GM21515 (cell line): ENCODE results near the gene SPOCK2.

Source experiments
- ATAC-seq: cut with Tn5 transposase; IDR thresholded peaks from one replicate; pipeline ENCODE4 v1.9.1; 2021; ENCODE audit not compliant: unreplicated experiment

SPOCK2 gene

DNA sequence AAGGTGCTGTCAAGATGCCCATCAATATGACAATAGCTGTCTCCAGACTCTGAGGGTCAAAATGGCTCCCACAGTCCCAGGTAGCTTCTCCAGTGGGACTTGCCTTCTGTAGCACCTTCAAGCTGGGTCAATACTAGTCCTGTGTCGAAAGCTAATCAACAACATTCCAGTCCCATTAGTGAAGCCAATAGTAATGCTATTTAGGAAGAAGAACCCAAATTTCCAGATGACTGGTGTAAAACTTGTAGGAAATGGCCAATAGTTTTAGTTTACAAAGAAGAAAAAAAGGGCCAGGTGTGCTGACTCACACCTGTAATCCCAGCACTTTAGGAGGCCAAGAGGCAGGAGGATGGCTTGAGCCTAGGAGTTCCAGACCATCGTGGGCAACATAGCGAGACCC is 2.0 kb upstream of the SPOCK2 start:
- no peak for ATAC-seq

GRCh38 chr10:72089618-72090017 is 1.3 kb upstream of the SPOCK2 start:
- ATAC-seq = no peak

DNA sequence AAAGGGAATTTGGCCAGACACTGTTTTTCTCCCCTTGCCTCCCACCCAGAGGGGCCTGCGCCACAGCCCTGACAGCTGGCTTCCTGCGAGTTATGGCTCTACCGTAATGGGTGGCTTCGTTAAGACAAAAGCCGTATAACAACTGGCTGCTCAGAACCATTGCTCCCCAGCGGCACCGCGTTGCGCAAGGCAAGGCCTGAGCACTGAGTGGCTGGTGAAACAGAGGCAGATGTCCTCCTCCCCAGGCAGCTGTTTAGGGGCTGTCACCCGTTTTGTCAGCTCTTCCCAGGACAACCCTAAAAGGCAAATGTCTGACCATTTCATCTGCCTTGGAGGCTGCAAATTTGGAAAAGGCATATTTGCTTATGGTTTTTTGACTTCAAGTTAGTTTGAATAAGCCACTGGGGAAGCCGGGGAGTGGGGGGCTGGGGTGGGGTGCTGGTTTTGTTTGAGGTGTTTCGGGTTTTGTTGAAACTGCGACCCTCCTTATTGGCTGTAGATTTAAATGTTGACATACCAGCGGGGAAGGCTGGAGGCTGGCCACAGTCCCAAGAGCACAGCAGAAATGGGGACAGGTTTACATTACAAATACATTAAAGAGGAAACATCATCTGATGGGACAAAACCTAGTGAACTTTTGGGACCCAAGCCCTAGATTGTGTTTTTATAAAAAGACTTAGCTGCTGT is 681 bp upstream of the SPOCK2 start:
- no peak for ATAC-seq

- no peak for ATAC-seq
These were observed 871 bp downstream of the SPOCK2 start for GRCh38 chr10:72087392-72087968.

GRCh38 chr10:72086466-72087391 is 1.6 kb downstream of the SPOCK2 start:
- ATAC-seq = no peak

GRCh38 chr10:72085864-72086465 is 2.4 kb downstream of the SPOCK2 start:
- ATAC-seq = no peak

- no peak for ATAC-seq
These were observed 3.2 kb downstream of the SPOCK2 start for GRCh38 chr10:72085166-72085565.

DNA sequence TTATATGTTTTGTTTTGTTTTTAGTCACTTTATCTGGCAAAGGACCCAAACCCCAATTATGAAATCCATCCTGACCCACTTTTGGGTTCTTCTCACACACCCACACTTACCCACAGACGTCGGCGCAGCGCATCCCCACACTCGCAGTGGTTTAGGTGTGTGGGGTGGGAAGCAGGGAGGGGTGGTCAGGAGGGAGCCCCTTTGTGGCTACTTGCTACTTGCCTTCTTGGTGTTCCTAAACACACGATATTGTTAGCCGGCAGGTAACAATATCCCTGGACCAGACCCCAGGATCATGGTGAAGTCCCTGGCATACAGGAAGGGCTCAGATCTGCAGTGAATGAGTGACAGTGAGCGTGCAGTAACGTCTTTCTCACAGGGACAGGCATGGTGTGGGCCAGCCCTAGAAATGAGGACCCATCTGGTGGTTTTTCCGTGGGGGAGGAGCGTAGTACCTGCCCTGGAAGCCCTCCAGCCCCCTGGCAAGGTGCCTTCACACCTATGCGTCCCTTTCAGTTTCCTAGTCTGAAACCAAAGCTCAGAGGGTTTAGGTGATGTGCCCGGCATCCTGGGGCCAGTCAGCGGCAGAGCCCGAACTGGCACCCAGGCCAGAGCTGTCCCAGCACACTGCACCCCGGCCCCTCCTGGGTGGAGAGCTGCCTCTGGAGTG is 4.4 kb downstream of the SPOCK2 start:
- ATAC-seq = no peak

DNA sequence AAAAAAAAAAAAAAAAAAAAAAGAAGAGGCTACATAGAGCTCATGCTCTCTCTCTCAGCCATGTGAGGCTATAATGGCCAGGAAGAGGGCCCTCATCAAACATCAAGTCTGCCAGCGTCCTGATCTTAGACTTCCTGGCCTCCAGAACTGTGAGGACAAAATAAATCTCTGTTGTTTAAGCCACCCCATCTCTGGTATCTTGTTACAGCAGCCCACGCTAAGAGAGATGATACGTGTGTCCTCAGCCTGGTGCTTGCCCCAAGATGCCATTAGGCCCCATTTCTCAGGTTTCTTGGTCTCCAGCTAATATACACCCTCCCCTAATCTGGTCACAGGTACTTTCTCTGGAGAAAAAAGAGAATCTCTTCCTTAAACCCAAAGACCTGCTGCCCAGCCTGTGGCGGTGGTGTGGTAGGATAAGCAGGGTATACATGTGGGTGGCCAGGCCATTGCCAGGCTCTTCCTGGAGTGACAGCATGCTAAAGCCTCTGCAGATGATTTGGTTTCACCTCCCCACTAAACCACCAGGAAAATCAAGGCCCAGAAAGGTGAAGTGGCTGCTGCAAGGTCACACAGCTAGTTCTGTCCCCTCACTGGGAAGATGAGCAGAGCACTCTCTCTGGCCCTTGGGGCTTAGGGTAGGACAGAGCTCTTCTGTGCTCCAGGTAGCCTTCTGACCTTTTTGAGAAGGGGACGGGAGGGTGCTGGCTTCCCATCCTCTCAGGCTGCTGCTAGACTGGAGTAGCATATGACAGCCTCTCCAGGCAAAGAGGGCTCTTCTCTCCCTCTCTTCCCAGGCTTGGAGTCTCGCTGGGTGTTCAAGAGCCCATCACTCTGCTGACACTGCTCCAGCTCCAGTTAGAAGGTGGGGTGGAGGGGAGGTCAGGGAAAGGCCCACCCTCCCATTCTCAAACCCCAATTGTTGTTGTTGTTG is 5.2 kb downstream of the SPOCK2 start:
- no peak for ATAC-seq

- no peak for ATAC-seq
These were observed 6.4 kb downstream of the SPOCK2 start for GRCh38 chr10:72081772-72082590.

DNA sequence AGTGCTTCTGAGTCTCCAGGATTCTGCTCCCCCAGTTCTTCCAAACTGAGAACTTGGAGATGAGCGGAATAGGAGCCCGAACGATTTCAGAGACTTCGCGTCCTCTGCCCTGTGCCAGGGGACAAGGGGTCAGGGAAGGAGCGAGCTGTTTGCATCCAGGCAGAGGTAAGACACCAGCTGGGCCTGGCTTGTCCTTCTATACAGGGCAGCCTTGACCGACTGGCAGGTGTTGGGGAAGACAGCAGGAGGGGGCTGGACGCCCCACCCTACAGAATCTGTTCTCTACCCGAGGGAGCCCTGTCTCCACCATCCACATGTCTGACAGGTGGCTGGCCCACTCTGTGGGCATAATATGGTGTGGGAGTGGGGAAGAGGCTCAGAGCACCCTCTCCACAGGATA is 7.1 kb downstream of the SPOCK2 start:
- no peak for ATAC-seq

DNA sequence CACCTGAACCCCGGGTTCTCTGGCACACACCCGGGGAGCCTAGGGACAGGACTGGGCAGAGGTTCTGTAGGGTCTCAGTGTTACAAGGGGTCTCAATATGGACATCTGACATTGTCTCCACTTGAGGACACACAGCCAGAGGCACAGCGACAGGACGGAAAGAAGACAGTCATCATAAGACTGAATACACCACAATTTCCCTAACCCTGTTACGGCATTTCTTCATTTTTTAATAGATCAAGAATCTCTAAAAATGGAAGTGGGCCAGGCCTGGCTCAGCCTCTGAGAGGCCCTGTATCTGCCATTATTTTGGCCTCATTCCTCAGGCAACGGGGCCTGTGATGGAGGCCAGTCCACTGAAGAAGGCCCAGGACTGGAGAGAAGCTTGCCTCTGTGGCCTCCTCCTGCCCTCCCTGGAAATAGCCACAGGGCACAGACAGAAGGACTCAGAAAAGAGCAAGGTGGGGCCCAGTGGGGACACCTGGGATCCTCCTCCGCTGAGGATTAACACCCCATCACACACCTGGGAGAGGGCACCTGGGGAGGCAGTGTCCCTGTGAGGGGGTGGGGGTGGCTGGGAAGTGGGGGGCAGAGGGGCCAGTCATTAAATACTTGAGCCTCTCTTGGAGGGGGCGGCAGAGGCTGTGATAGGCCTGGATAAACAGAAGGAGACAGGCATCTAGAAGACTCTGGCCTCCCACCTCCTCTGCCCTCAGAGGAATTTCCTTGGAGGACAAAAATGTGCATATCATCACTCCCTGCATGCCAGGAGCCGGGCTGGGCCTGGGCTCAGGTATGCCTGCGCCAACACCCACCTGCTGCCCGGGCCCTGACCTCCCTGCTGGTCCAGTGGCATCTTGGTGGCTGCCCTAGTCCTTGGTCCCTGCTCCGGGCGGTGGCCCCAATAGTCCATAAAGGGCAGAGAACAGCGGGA is 8.0 kb downstream of the SPOCK2 start:
- ATAC-seq = no peak

GRCh38 chr10:72079356-72079755 is 9.0 kb downstream of the SPOCK2 start:
- ATAC-seq = no peak

- no peak for ATAC-seq
These were observed 10.9 kb downstream of the SPOCK2 start for GRCh38 chr10:72077275-72077990.

DNA sequence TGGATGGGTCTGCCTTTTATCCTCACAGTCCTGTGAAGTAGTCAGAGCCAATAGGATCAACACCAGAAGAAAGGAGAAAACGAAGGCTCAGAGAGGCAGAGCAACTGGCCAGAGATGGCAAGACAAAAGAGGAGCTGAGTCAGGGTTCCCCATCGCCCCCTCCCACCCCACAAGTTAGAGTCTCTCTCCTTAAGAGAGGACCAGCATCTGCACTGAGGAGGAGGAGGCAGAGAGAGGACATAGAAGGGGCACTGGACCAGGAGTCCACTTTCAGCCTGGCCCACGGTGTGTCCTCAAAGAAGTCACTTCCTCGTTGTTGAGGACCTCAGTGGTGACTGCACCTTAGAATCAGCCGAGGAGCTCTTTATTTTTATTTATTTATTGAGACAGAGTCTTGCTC is 11.6 kb downstream of the SPOCK2 start:
- no peak for ATAC-seq

DNA sequence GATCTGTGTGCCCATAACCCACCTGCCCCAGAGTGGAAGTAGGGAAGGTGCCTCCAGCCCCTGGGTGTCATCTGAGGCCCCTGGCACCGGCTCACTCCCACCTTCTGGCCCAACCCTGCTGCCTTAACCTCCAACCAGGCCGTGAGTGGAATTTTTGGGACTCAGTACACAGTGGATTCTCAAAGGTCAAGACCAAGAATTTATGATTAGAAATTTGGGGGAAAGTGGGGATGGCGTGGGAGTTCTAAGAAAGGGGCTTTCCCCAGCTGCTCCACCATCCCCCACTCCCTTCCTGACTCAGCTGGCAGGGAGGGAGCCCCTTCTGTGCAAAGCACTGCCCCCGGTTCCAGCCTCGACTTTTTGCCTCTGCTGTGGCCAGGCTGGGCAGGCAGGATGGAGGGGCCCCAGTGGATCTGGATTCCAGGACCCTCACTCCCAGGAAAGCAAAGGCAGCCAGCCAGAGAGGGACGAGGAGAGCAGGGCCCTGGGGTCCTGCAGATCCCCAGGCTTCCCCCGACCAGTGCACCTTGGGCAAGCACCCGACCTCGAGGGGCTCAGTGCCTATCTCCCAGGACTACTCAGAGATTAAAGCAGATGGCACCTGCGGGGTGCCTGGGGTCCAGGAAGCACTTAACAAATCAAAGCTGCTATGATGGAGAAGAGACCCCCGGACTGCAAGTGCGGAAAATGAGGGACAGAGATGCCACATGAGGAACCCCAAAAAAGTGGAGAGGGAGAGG is 12.8 kb downstream of the SPOCK2 start:
- ATAC-seq = no peak
